K562 (cell line): Measurements from ENCODE around the gene DLG4. TPM values are rescaled to one million over a fixed set of nuclear protein-coding genes. Genes with fewer than 3 reads are reported as not detected.

ENCODE experiments used
- BHLHE40 ChIP-seq: IDR thresholded peaks from 2 replicates; pipeline ENCODE4 v1.6.1; 2011; ENCODE audit warnings: low read length, improper control_type of control experiment
- CBX8 ChIP-seq: fragments of 200-600 bp; sonication (generic); IDR thresholded peaks from 2 replicates; pipeline ENCODE4 v1.6.1; 2012; ENCODE audit warnings: borderline replicate concordance, mixed run types, low read depth, mild to moderate bottlenecking, moderate library complexity, mixed read lengths, low read length, control low read depth, inconsistent platforms; ENCODE audit not compliant: poor library complexity, severe bottlenecking; ENCODE audit errors: extremely low read depth
- CHCHD3 ChIP-seq: fragments of 250-450 bp; sonication (Bioruptor Pico); IDR thresholded peaks from 2 replicates; pipeline ENCODE4 v2.1.2; 2022; ENCODE audit warnings: mild to moderate bottlenecking
- FOS ChIP-seq: IDR thresholded peaks from 3 replicates; pipeline ENCODE4 v1.6.1; 2011; ENCODE audit not compliant: insufficient read length; ENCODE audit errors: extremely low read depth
- HIVEP1 ChIP-seq: fragments of 250-450 bp; sonication (Bioruptor Pico); IDR thresholded peaks from 2 replicates; pipeline ENCODE4 v1.4.0; 2020; ENCODE audit warnings: mild to moderate bottlenecking
- HNRNPH1 ChIP-seq: fragments of 200-400 bp; formaldehyde crosslinking; optimal IDR thresholded peaks from 2 replicates; pipeline ENCODE3; 2017; ENCODE audit warnings: low read depth, mild to moderate bottlenecking, low read length, moderate library complexity
- JUND ChIP-seq, 2 experiments: IDR thresholded peaks; 2 replicates in 1 of 2; 3 replicates in 1 of 2; pipeline ENCODE4 v1.6.1; 2011; ENCODE audit warnings: borderline replicate concordance in 2 of 2, low read depth in 2 of 2, low read length in 2 of 2, improper control_type of control experiment in 1 of 2, missing biosample characterization in 1 of 2, missing genetic modification characterization in 1 of 2, missing genetic modification reagents in 1 of 2
- KDM1A ChIP-seq, 2 experiments: fragments of 450-650 bp; IDR thresholded peaks; 2 replicates each; pipeline ENCODE4 v1.6.1; 2016; ENCODE audit warnings: mild to moderate bottlenecking in 2 of 2
- NR2F6 ChIP-seq: fragments of 450-650 bp; formaldehyde crosslinking; IDR thresholded peaks from 2 replicates; pipeline ENCODE4 v1.4.0; 2020; ENCODE audit warnings: mild to moderate bottlenecking
- RAD21 ChIP-seq, 2 experiments: fragments of 250-450 bp in 1 of 2; fragments of 450-650 bp in 1 of 2; sonication (Bioruptor Pico) in 1 of 2; formaldehyde crosslinking in 1 of 2; IDR thresholded peaks in 1 of 2; conservative IDR thresholded peaks in 1 of 2; 2 replicates each; pipeline versions ENCODE4 v1.4.0 to v1.8.0; 2020 to 2022; ENCODE audit warnings: mild to moderate bottlenecking in 2 of 2, moderate library complexity in 1 of 2
- RBM14 ChIP-seq: fragments of 200-400 bp; formaldehyde crosslinking; IDR thresholded peaks from 2 replicates; pipeline ENCODE4 v1.6.1; 2018; ENCODE audit warnings: low read depth, mild to moderate bottlenecking, low read length, moderate library complexity, borderline replicate concordance; ENCODE audit not compliant: insufficient read depth
- RCOR1 ChIP-seq, 2 experiments: IDR thresholded peaks; 2 replicates each; pipeline ENCODE4 v1.6.1; 2012; ENCODE audit warnings: low read depth in 2 of 2, low read length in 2 of 2, borderline replicate concordance in 1 of 2, improper control_type of control experiment in 1 of 2
- TAF1 ChIP-seq: IDR thresholded peaks from 2 replicates; pipeline ENCODE4 v1.6.1; 2011; ENCODE audit warnings: mild to moderate bottlenecking, low read length, moderate library complexity; ENCODE audit not compliant: insufficient read depth, control insufficient read depth, severe bottlenecking; ENCODE audit errors: extremely low read depth
- ZNF133 ChIP-seq: fragments of 250-450 bp; sonication (Bioruptor Pico); IDR thresholded peaks from 2 replicates; pipeline ENCODE4 v1.4.0; 2020; ENCODE audit warnings: mild to moderate bottlenecking
- ZNF324 ChIP-seq: fragments of 250-450 bp; sonication (Bioruptor Pico); IDR thresholded peaks from 2 replicates; pipeline ENCODE4 v1.4.0; 2020; ENCODE audit warnings: mild to moderate bottlenecking
- ZNF431 ChIP-seq: sonication (generic); formaldehyde crosslinking; IDR thresholded peaks from 2 replicates; pipeline ENCODE4 v1.8.0; 2022; ENCODE audit warnings: mild to moderate bottlenecking, missing genetic modification reagents
- ZNF445 ChIP-seq: fragments of 250-450 bp; sonication (Bioruptor Pico); IDR thresholded peaks from 2 replicates; pipeline ENCODE4 v1.4.0; 2020; ENCODE audit warnings: low read depth, mild to moderate bottlenecking, moderate library complexity
- ZNF584 ChIP-seq: fragments of 200-800 bp; sonication (Bioruptor generic); IDR thresholded peaks from 2 replicates; pipeline ENCODE4 v1.6.1; 2016; ENCODE audit warnings: low read depth, mild to moderate bottlenecking, missing genetic modification characterization, missing compliant biosample characterization
- ZSCAN29 ChIP-seq: fragments of 450-650 bp; IDR thresholded peaks from 2 replicates; pipeline ENCODE4 v1.6.1; 2017
- polyA plus RNA-seq, 8 experiments: library from polyadenylated mRNA; depleted of rRNA in 4 of 8; stranded (reverse) in 5 of 8; unstranded in 3 of 8; fragments of >200 nt; fragmentation: Nextera tagmentation in 2 of 8; fragmentation: Illumina TruSeq in 1 of 8; extraction: Ambion mirVana in 2 of 8; extraction: Trizol in 1 of 8; gene quantifications; 2 replicates each; pipeline versions ENCODE4 v1.2.1 to v1.2.3, GENCODE V29; 2011 to 2014; ENCODE audit warnings: inconsistent platforms in 1 of 8, missing spikeins in 1 of 8
- total RNA-seq, 7 experiments: library from RNA; depleted of rRNA in 6 of 7; stranded (reverse); fragments of >200 nt in 6 of 7; fragmentation: Illumina TruSeq in 2 of 7; extraction: Trizol in 2 of 7; gene quantifications; 2 replicates each; pipeline versions ENCODE4 v1.2.1 to v1.2.3, GENCODE V29; 2011 to 2021; ENCODE audit warnings: low replicate concordance in 1 of 7
- TF ChIP-seq, protein P1 (sequence below): fragments of 450-650 bp; IDR thresholded peaks from 2 replicates; pipeline ENCODE4 v1.6.1; 2014; ENCODE audit warnings: low read depth, mild to moderate bottlenecking, moderate library complexity, borderline replicate concordance
- TF ChIP-seq, protein P2 (sequence below): fragments of 450-650 bp; IDR thresholded peaks from 2 replicates; pipeline ENCODE4 v1.6.1; 2016; ENCODE audit warnings: low read depth, mild to moderate bottlenecking, moderate library complexity
- TF ChIP-seq, protein P3 (sequence below): fragments of 250-450 bp; sonication (Bioruptor Pico); IDR thresholded peaks from 2 replicates; pipeline ENCODE4 v1.8.0; 2021; ENCODE audit warnings: moderate library complexity, mild to moderate bottlenecking, inconsistent platforms
- TF ChIP-seq, protein P4 (sequence below), 2 experiments: IDR thresholded peaks; 2 replicates each; pipeline ENCODE4 v1.6.1; 2011; ENCODE audit warnings: borderline replicate concordance in 1 of 2, control low read depth in 1 of 2, low read depth in 1 of 2, low read length in 1 of 2, mild to moderate bottlenecking in 1 of 2, mixed read lengths in 1 of 2, moderate library complexity in 1 of 2; ENCODE audit not compliant: insufficient read depth in 1 of 2, insufficient read length in 1 of 2, poor library complexity in 1 of 2, severe bottlenecking in 1 of 2; ENCODE audit errors: extremely low read depth in 1 of 2

Gene DLG4
- total and polyA plus RNA-seq, 9 of the 15 experiments (the other 6 are each of a cell fraction or from before 2014, with no cell fraction given) = 0.03 to 12.0 (median 4.1) TPM

DNA sequence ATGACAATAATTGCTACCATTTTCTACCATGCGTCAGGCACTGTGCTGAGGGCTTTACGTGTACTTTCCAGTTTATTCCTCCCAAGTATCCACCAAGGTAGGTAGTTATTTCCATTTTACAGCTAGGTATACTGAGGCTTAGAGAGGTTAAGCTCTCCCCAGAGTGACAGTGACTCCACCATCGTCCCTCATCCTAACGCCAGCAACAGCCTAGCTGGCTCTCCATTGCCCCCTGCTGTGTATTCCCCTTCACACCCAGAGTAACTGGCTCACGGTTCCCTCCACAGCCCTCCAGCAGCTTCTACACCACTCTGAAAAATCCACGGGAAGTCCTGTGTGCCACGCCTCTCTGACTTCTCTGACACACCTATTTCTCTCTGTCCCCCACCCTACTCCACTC is 33.4 kb downstream of the DLG4 start (continued):
- peak in 1 of 2 experiments; percentile 22; a peak in 1 of 4 replicates for TF ChIP-seq RAD21 (CRISPR knock-in tag; conservative IDR thresholded peaks at IDR 0.05 in 1 of 2, IDR thresholded peaks at IDR 0.05 in 1 of 2)
- no peak for TF ChIP-seq ZNF133 (CRISPR knock-in tag)
- TF ChIP-seq HIVEP1 (CRISPR knock-in tag) = no peak
- TF ChIP-seq BHLHE40 = no peak
- TF ChIP-seq NR2F6 = no peak
- no peak for TF ChIP-seq JUND (IDR thresholded peaks at IDR 0.05; ENCODE audit: borderline replicate concordance, low read depth, low read length)
- no peak for TF ChIP-seq JUND (tag; IDR thresholded peaks at IDR 0.05; ENCODE audit: borderline replicate concordance, low read depth, low read length)
- TF ChIP-seq, protein P1, sequence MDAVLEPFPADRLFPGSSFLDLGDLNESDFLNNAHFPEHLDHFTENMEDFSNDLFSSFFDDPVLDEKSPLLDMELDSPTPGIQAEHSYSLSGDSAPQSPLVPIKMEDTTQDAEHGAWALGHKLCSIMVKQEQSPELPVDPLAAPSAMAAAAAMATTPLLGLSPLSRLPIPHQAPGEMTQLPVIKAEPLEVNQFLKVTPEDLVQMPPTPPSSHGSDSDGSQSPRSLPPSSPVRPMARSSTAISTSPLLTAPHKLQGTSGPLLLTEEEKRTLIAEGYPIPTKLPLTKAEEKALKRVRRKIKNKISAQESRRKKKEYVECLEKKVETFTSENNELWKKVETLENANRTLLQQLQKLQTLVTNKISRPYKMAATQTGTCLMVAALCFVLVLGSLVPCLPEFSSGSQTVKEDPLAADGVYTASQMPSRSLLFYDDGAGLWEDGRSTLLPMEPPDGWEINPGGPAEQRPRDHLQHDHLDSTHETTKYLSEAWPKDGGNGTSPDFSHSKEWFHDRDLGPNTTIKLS = no peak
- TF ChIP-seq TAF1 = no peak
- TF ChIP-seq FOS = no peak
- peak in 1 of 2 experiments; percentile 47; a peak in 1 of 4 replicates for TF ChIP-seq RCOR1 (IDR thresholded peaks at IDR 0.05; ENCODE audit: borderline replicate concordance in 1 of 2, low read depth in 2 of 2, low read length in 2 of 2)
- TF ChIP-seq, protein P2, sequence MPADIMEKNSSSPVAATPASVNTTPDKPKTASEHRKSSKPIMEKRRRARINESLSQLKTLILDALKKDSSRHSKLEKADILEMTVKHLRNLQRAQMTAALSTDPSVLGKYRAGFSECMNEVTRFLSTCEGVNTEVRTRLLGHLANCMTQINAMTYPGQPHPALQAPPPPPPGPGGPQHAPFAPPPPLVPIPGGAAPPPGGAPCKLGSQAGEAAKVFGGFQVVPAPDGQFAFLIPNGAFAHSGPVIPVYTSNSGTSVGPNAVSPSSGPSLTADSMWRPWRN = no peak
- TF ChIP-seq ZNF324 = no peak
- TF ChIP-seq HNRNPH1 = no peak
- peak; percentile 25 to 36; a peak in 2 of 4 replicates for TF ChIP-seq KDM1A (IDR thresholded peaks at IDR 0.05)
- TF ChIP-seq CHCHD3 (CRISPR knock-in tag) = no peak
- no peak for TF ChIP-seq ZNF431 (CRISPR knock-in tag)
- TF ChIP-seq ZSCAN29 = no peak
- TF ChIP-seq, protein P3, sequence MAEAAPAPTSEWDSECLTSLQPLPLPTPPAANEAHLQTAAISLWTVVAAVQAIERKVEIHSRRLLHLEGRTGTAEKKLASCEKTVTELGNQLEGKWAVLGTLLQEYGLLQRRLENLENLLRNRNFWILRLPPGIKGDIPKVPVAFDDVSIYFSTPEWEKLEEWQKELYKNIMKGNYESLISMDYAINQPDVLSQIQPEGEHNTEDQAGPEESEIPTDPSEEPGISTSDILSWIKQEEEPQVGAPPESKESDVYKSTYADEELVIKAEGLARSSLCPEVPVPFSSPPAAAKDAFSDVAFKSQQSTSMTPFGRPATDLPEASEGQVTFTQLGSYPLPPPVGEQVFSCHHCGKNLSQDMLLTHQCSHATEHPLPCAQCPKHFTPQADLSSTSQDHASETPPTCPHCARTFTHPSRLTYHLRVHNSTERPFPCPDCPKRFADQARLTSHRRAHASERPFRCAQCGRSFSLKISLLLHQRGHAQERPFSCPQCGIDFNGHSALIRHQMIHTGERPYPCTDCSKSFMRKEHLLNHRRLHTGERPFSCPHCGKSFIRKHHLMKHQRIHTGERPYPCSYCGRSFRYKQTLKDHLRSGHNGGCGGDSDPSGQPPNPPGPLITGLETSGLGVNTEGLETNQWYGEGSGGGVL = no peak
- TF ChIP-seq, protein P4, sequence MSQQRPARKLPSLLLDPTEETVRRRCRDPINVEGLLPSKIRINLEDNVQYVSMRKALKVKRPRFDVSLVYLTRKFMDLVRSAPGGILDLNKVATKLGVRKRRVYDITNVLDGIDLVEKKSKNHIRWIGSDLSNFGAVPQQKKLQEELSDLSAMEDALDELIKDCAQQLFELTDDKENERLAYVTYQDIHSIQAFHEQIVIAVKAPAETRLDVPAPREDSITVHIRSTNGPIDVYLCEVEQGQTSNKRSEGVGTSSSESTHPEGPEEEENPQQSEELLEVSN (IDR thresholded peaks at IDR 0.05; ENCODE audit: borderline replicate concordance in 1 of 2, extremely low read depth in 1 of 2, insufficient read depth in 1 of 2, insufficient read length in 1 of 2, low read depth in 1 of 2, low read length in 1 of 2, poor library complexity in 1 of 2, severe bottlenecking in 1 of 2) = no peak
- TF ChIP-seq RBM14 = no peak
- no peak for TF ChIP-seq ZNF445
- no peak for TF ChIP-seq CBX8
- no peak for TF ChIP-seq ZNF584 (CRISPR knock-in tag)
